Activated CD4-positive, alpha-beta T cell treated with anti-CD3 and anti-CD28 coated beads for 36 hours (primary cell): Measurements from ENCODE around the gene PXMP2. TPM values are rescaled to one million over a fixed set of nuclear protein-coding genes. Genes with fewer than 3 reads are reported as not detected.

Experiments used
- total RNA-seq, 2 experiments: library from RNA; stranded (reverse); gene quantifications; one replicate each; pipeline ENCODE4 v1.2.3, GENCODE V29; 2021

Gene PXMP2
- total RNA-seq, 2 experiments from 2014 or later, result 12.2 to 14.3 TPM

Other genes starting within 250 kb of the PXMP2 start
- 10 to 100 TPM; 35.7 to 55.1 TPM for gene FBRSL1, start 197.4 kb upstream of the PXMP2 start, total RNA-seq
- not detected for gene LRCOL1, start 77.0 kb upstream of the PXMP2 start, total RNA-seq
- not detected for gene P2RX2, start 68.8 kb upstream of the PXMP2 start, total RNA-seq
- gene POLE, start 245 bp upstream of the PXMP2 start, total RNA-seq, result 100 to 1,000 TPM; 121 to 124 TPM
- 10 to 100 TPM; 65.6 to 74.0 TPM for gene PGAM5, start 23.3 kb downstream of the PXMP2 start, total RNA-seq
- gene ANKLE2, start 74.2 kb downstream of the PXMP2 start, total RNA-seq, result 100 to 1,000 TPM; 110 to 111 TPM
- 10 to 100 TPM; 36.7 to 38.5 TPM for gene GOLGA3, start 141.3 kb downstream of the PXMP2 start, total RNA-seq
- gene CHFR, start 200.0 kb downstream of the PXMP2 start, total RNA-seq, result 10 to 100 TPM; 36.5 to 36.8 TPM